ENCODE measurements around the gene C19orf18. TPM values are rescaled to one million over a fixed set of nuclear protein-coding genes. Genes with fewer than 3 reads are reported as not detected.

C19orf18 gene
- total RNA-seq, 1 experiment from 2014 or later, result 0.40 TPM

DNA sequence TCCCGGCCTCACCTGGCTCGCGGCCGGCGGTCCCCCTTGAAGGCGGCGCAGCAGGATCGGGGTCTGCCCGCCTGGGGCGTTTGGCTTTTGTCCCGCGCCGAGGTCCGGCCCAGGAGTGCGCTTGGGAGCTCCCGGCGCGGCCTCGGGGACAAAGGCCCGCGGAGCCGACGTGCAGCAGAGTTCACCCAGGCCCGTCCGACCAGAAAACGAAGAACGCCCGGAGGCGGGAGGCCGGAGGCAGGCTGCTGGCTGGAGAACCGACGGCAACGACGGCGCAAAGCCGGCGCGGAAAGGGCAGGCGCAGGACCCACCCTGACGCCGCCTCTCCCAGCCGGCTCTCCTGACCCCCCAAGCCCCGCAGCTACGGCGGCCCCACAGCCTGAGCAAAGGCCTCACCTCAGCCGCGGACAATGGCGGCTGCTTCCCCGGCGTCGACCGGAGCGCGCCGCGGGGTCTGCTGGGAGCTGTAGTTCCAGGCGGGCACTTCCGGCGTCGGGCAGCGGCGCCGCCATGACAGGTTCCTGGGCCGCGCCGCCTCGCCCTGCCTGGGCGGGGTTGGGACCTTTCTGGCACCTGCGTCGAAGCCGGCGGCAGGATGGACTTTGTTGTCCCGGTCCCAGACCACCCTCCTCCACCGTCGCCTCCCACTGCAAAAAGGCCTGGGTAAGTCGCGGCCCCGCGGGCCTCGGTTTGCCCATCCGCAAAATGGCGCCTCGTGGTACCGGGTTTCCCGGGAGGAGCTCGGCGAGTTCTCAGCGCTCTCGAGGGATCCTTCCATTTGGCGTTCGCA, 28.2 kb upstream of the C19orf18 start, which contains the start of gene ZNF606:
Gene ZNF606, minus strand, starts transcription at position 437 of the 790 bp plus-strand sequence. CDS start 1,501 bp downstream, outside the sequence.
- Histone ChIP-seq H3K27ac (ENCODE audit: low read length) (peak within 1 kb of the TSS; percentile 20; the same call in 1 of the 2 replicates), H4K20me1 (ENCODE audit: low read length) (no peaks in the 10 kb centered on the region), H3K9me3 (ENCODE audit: low read length) (peaks cover 73% of the 10 kb centered on the region), H3K4me1 (ENCODE audit: insufficient read depth, low read length) (peaks cover 8% of the 10 kb centered on the region; the same call in 1 of the 2 replicates), H3K4me3 (ENCODE audit: low read length) (peak within 1 kb of the TSS; percentile 86), H3K36me3 (ENCODE audit: low read depth, low read length) (peaks cover 79% of the 10 kb centered on the region), H3K9ac (ENCODE audit: low read length) (peak within 1 kb of the TSS; percentile 90), H3K27me3 (ENCODE audit: low read length) (no peaks in the 10 kb centered on the region), H3K4me2 (ENCODE audit: low read length) (peak within 1 kb of the TSS; percentile 91), H3F3A (ENCODE audit: low read length, unreplicated experiment) (no peaks in the 10 kb centered on the region), H2AFZ (ENCODE audit: low read length) (peak within 1 kb of the TSS; percentile 100), H3K79me2 (ENCODE audit: low read length) (peaks cover 15% of the 10 kb centered on the region), H3K9me2 (replicated peaks; ENCODE audit: low read length) (no peaks in the 10 kb centered on the region)
- DNase-seq (peak; percentile 81), ATAC-seq (peak; percentile 99)
- intact Hi-C loops (cut with micrococcal nuclease), result no loop called here
- BruUV-seq (replicated peaks), result no TSS peak
- CTCF ChIA-PET, result no interaction called here
- TF ChIP-seq EZH2 (IDR thresholded peaks at IDR 0.05; ENCODE audit: low read length, unreplicated experiment) (no peak), EZH2phosphoT487 (IDR thresholded peaks at IDR 0.05; ENCODE audit: borderline replicate concordance, low read length) (no peak)
- TF ChIP-seq, protein P1, sequence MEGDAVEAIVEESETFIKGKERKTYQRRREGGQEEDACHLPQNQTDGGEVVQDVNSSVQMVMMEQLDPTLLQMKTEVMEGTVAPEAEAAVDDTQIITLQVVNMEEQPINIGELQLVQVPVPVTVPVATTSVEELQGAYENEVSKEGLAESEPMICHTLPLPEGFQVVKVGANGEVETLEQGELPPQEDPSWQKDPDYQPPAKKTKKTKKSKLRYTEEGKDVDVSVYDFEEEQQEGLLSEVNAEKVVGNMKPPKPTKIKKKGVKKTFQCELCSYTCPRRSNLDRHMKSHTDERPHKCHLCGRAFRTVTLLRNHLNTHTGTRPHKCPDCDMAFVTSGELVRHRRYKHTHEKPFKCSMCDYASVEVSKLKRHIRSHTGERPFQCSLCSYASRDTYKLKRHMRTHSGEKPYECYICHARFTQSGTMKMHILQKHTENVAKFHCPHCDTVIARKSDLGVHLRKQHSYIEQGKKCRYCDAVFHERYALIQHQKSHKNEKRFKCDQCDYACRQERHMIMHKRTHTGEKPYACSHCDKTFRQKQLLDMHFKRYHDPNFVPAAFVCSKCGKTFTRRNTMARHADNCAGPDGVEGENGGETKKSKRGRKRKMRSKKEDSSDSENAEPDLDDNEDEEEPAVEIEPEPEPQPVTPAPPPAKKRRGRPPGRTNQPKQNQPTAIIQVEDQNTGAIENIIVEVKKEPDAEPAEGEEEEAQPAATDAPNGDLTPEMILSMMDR (conservative IDR thresholded peaks at IDR 0.05; ENCODE audit: low read depth, low read length), result no peak
- POLR2A ChIA-PET (ENCODE audit: unreplicated experiment), result no interaction called here

DNA sequence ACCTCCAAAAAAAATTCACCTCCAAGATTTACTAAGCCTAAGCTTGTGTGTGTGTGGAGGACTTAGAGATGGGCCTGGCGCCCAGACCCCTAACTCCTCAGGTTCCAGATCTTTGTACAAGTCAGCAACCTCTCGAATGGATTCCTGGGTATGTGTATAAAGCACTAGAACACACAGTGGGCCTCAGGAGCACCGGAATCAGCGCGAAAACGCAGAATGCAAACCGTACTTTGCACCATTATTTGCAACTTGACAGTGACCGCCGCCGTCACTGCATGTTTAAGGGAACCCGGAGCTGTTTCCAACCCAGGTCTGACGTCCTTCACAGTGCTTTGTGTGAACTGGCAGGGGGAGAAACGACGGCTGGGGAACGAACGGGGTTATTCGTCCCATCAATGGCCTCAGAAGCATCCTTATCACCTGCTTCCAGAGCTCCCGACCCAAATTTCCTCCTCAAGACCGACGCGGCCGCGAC, 27.6 kb upstream of the C19orf18 start:
- CTCF ChIA-PET, result no interaction called here
- no peak overlapping the region for H3K27ac ChIP-seq (ENCODE audit: low read length)
- POLR2A ChIA-PET (ENCODE audit: unreplicated experiment), result no interaction called here

More for the DNA sequence above, 27.6 kb upstream of the C19orf18 start:
- Histone ChIP-seq H2AFZ (ENCODE audit: low read length) (peak overlapping the region; percentile 100), H3K79me2 (ENCODE audit: low read length) (peaks cover 15% of the 10 kb centered on the region), H3K9ac (ENCODE audit: low read length) (peak overlapping the region; percentile 90), H3K27me3 (ENCODE audit: low read length) (no peaks in the 10 kb centered on the region), H3K36me3 (ENCODE audit: low read depth, low read length) (peaks cover 81% of the 10 kb centered on the region), H3K4me1 (ENCODE audit: insufficient read depth, low read length) (peaks cover 8% of the 10 kb centered on the region; the same call in 1 of the 2 replicates), H3K4me3 (ENCODE audit: low read length) (peak overlapping the region; percentile 86), H4K20me1 (ENCODE audit: low read length) (no peaks in the 10 kb centered on the region), H3K9me3 (ENCODE audit: low read length) (peaks cover 80% of the 10 kb centered on the region), H3F3A (ENCODE audit: low read length, unreplicated experiment) (no peaks in the 10 kb centered on the region), H3K9me2 (replicated peaks; ENCODE audit: low read length) (no peaks in the 10 kb centered on the region), H3K4me2 (ENCODE audit: low read length) (peak overlapping the region; percentile 91)
- intact Hi-C loops (cut with micrococcal nuclease), result no loop called here
- ATAC-seq (no peak), DNase-seq (no peak)
- TF ChIP-seq, protein P1 (conservative IDR thresholded peaks at IDR 0.05; ENCODE audit: low read depth, low read length), result no peak
- BruUV-seq (replicated peaks), result TSS peak; percentile 41

Data from PC-3 (cell line).